Activated CD4-positive, alpha-beta T cell treated with anti-CD3 and anti-CD28 coated beads, Interleukin-2, amount 50 U/mL, for 24 hours (primary cell): ENCODE measurements around the gene DEFB114.
"Not testable (repeated sequence)": the region's sequence is repeated elsewhere in the genome, so short reads cannot be mapped to it uniquely, and the experiment has no call there.

Experiments used
- DNase-seq, 2 donors: peaks; one replicate each; pipeline ENCODE4 v3.0.0-alpha.2; 2020; ENCODE audit warnings: low read depth in 1 of 2, low spot score in 1 of 2

Gene DEFB114, protein sequence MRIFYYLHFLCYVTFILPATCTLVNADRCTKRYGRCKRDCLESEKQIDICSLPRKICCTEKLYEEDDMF

DNA sequence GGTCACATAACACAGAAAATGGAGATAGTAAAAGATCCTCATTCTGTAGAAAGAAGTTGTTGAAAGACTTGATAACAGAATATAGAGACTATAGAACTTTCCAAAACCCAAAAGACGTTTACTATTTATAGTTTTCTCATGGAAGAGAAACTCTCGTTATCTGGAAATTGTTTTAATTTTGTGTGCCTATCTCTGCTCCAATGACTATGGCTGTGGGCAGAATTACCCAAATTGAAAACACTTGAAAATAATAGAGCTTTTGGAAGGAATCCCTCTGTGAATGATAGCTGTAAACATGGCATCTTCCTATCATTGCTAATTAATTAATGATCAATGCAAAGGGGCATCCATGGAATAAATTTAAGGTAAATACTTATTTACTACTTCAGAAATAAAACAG lies at the start of gene DEFB114:
Gene DEFB114 (minus strand): TSS at position 101 of the 400 bp plus-strand sequence. CDS start 59 bp downstream, at position 42.
- no peak for DNase-seq

DNA sequence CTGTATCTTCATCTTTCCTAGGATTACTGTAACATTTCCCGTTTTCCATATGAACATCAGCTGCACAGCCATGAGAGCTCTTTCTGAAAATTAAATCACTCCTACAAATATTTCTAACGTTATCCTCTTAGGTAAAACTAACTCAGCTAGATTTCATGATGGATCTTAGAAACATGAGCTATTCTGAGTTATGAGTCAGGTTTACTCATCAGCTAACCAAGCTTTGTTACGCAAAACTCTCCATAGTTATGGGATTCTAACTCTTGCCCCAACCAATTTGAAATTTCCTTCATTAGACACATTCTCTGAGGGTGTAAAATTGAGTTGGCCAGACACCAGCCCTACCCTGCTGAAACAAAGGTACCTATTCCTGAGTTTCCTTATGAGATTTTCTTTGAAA lies 43.9 kb upstream of the DEFB114 start:
- no peak for DNase-seq

DNA sequence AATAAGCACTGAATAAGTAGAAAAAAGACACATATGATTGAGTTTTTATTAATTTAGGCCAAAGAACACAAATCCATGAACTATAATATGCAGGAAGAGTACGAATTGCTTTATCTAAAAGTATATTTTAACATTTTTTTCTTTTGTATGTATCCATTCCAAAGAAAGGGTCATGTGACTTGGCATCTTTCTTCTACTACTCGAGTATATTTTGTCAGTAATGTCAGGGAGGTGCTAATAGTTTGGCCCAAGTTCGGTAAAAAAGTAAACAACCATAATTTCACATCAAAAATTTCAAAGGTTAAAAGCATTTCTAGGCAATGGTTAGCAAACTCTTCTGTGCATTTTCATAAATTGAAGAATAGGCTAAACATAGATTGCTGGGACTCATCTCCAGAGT lies 39.2 kb upstream of the DEFB114 start:
- no peak for DNase-seq

DNA sequence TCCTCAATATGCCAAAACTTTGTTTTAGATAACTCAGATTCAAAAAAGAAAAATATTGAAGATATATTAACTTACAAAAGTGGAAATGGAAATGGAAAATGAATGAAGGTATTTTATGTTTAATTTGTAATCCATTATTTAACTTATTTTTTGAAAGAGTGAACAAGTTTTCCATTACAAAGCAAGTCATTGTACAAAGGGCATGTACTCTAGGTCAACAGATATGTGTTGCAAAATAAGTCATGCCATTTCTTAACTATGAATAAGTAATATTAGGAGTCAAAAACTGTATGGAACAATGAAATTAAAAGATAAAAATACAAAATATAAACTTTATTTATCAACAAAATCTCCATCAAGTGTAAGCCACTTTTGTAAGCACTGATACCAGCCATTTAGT lies 31.3 kb upstream of the DEFB114 start:
- DNase-seq = no peak

DNA sequence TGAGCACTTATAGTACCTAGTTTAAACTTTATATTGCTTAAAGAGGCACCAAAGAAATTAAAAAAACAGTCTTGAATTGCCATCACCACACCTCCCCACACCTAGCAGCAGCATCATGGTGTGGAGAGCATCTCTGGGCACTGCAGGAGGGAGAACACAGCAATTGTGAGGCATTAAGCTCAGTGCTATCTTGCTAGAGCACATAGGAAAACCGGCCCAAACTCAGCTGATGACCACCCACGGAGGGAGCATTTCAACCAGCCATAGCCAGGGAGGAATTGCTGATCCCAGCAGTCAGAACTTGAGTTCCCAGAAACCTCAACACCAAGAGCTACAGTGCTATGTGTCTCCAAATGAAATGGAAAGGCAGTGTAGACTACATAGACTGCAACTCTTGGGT lies 24.9 kb upstream of the DEFB114 start:
- no peak for DNase-seq

DNA sequence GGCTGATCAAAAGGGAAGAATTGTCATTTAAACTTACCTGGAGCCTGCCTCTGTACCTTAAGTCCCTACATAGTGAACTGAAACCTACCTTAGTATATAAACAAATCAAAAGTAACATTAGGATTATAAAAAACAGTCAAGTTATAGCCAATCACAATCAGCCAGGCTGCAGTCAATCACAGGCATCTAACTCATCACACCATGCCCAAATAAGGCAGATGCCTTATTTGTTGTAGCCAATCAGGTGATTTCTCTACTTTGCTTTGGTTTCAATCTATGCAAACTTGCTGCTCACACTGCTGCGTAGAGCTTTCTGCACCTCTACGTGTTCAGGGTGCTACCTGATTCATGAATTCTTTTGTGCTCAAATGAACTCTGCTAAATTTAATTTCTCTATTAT lies 23.8 kb upstream of the DEFB114 start:
- DNase-seq = no peak

DNA sequence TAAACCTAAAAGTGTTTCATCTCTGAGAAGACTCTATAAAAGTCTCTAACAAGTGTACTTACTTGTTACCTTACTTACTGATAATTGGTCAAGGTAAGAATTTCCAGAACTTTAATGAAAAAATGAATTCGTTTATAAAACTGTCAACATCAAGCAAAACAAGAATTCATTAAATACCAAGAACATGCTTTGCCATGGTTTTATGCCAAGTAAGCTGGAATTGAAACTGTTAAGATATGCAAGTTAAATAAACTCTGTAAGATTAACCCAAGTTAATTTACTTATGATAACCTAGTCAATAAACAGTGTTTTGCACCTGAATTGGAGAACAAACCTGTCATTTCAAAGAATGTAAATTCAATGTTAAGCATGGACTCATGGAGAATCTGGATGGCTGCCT lies 22.6 kb upstream of the DEFB114 start:
- no peak for DNase-seq

DNA sequence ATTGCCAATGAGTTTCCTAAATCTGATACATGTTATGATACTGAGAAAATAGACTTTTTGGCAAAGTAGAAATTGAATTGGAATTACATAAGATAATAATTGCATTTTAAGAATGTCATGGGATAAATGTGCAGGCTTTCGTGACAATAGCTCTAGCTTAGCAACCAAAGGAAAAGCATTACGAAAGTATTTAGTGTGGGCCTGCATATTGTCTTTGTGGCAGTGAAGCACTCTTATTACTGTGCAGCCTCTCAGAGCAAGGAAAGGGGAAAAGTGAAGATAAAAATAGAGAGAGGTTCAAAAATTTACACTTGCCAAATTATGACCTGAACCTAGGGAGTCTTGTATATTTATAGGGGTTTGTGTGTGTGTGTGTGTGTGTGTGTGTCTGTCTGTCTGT lies 18.1 kb upstream of the DEFB114 start:
- no peak for DNase-seq

DNA sequence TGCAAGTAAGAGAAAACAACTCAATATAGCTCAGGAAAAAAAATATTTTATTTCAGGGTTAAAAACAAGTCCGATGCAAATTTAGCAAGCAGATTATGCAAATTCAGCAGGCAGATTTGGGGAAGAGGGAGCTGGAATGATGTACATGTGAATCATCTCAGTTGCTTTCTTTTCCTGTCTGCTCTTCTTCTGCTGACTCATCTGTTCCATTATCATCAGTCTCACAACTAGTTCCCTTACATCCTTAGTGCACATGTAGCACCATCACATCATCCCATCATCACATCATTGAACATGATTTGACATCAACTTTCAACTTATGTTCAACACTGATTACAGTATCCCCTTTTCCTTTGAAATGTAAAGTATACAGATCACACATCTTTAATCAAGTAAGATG lies 16.9 kb upstream of the DEFB114 start:
- DNase-seq = no peak

DNA sequence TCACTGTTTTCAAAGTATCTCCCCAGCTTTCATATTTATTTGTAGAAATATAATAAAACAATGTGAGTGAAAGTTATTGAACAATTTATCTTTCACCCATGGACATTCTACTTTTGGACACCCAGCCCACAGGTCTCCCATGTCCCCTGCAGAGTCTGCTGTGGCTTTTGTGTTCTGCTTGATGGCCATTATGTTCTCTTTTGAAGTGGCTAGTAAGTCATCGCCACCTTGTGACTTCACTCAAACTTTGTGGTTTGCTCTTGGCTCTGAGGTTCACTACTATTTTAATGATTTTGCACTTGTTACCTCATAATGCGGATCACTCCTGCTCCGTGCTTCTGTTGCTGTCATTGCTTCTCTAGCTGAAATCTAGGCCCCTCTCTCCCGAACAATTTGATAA lies 15.6 kb upstream of the DEFB114 start:
- no peak for DNase-seq

DNA sequence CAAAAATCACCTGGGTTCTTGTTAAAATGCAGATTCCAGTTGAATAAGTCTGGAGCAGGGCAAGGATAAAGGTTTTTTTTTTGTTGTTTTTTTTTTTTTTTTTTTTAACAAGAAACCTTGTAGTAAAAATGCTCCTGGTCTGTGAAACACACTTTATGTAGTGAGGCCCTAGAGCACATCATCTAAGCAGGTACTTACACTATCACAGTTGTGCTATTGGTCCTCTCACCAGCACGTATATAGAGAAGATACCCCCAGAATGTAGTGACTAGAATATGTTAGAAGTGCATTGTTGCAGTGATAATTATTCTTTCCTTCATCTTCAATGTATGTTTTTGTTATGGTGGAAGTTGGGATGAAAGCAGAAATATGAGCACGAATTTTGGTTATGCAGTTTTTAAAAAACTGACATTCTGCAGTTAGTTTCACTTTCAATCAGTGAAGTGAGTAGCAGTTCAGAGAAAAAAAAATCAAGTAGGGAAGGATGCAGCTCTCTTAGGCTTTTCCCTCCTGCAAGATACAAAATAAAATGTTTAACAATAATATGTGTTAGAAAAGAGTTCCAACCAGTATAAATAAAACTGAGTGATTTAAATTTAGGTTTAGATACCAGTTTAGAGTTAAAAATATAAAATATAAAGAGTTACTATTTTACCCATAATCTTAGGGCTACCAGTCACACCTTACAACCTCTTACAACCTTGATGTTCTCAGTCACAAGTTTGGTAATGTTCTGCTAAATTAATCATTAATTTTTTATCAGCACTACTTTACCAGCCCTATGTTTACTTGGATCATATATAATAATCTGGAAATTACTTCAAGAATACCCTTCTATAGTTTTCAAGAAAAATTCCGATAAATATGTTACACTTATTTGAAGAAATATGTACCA lies 14.6 kb upstream of the DEFB114 start:
- no peak for DNase-seq

DNA sequence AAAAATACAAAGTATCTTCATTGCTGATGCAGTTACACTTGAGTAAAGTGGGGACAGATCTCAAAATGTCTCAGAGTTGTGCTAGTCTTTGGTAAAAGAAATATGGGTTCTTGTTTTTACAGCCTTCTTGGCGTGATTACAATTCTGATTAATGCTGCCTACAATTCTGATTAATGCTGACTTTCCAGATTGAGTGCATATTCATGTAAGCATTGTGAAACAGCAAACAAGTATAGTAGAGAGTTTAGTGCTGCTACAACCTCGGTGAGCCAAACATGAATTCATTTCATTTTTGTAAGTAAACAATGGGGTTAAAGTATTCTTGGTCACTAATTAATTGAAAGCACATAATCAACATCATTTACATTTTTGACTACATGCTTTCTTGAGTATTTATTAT lies 5.6 kb upstream of the DEFB114 start, which contains the start of gene DEFB113:
Gene DEFB113 (minus strand): TSS at position 21 of the 400 bp plus-strand sequence. CDS start 0 bp downstream, at position 21.
- DNase-seq = no peak

DNA sequence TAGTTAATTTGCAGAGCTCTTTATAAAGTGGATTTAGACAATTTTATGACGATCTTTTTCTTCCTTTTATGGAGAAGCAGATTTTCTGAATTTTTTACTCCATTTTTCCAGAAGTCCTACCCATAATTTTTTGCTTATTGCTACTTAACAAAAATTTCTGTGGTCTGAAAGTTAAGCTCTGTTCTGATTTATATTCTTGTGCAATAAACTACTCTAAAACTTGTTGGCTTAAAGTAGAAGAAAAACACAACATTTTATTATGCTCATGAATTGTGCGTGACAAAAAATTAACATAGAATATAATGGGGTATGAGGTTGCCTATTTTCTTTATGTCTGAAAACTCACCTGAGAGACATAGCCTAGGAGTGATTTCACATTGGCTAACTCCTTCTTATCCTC lies 2.9 kb upstream of the DEFB114 start:
- DNase-seq = no peak

DNA sequence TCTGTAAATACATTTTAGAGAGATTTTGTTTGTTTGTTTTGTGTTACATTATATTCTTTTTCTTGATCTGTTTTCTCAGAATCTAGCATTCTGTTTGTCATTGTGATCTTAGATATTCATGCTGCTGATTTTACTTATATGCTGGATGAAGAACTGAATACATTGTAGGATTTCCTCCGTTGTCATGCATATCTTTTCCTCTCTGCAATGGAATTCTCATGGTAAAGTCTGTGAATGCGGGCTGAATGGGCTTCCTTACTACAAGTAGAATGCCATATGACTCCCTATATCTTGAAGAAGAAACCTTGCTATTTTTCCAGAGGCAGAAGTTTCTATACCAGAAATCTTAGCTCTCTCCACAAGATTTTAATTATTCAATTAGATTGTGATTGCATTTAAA lies 2.4 kb upstream of the DEFB114 start:
- DNase-seq = no peak

DNA sequence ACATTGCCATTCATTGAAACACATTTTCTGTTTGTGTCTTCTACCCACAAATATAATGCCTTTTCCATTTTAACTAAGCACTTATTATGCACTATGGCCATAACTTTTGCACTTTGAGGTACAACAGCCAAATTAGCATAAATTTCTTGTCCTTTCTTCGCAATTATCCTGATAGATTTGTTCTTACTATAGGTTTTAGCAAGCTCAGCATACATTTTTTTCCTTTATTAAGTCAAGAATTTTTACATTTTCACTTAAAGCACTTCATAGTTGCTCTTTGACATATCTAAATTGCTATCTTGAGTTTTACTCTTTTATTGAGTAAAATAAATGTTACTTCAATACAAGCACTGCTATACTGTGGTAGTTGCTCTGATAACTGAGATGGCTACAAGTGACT lies 5.8 kb downstream of the DEFB114 start:
- DNase-seq = no peak

DNA sequence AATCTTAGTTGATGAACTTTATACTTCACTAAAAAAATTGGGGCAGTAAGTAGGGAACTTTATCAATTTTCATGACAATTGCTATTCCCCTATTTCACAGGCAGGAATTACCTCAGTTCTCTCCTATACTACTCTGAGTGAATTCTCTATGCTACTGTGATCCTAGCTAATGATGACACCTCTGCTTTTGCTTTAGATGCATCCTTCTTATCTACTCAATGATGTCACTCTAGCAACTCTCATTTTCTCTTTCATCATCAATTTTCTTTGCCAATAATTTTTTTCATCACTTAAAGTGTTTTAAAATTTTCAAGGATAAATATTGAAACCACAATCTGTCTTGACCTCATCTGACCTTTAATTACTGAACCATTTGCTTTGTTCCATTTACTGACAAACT lies 8.1 kb downstream of the DEFB114 start:
- DNase-seq = no peak

DNA sequence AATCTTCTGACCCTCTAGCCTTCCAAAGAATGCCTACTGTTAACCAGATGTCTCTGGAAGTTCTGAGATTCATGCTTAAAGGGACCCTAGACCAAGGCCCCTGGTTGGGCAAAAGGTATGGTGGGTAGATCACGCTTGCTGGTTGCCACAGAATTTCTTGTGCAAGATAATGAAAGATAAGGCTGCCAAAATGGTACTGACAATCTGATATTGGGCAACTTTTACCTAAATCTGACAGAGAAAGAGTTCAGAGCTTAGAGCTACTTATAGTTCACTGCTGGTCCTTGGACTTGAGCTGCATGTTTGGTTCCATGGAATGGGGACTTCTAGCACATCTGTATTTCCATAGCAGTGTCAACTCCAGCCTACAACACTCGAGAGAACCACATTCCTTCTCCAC lies 12.0 kb downstream of the DEFB114 start:
- DNase-seq = no peak

DNA sequence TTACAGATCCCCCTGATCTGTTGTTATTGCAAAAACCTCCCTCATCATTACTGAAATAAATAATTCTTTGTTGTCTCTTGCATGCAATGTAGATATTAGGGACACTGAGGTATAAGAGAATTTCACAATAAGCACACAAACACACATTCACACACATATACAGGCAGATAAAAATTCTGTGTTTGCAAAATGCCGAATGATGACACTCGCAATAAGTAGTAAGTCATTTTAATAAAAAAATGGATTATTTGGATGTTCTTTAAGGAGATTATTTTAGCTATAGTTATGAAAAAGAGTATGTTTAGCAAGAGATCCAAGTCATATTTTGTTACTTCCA lies 13.6 kb downstream of the DEFB114 start:
- DNase-seq = no peak

DNA sequence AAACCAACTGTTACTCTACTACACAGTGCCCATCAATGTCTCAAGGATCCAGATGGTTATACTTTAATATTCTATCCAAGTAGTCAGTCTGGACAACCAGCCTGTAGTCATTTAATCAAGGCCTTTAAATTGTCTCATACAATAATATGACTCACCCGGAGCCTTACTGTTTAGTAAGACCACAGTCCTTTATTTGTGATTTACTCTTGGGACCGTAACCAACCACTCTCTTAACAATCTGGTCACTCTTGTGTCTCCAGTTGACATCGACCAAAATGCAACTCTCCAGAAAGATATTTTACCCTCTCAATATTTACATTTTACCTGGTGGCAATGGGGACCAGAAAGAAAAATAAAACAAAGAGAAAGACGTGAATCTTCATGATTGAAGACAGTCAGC lies 14.9 kb downstream of the DEFB114 start:
- DNase-seq = no peak

DNA sequence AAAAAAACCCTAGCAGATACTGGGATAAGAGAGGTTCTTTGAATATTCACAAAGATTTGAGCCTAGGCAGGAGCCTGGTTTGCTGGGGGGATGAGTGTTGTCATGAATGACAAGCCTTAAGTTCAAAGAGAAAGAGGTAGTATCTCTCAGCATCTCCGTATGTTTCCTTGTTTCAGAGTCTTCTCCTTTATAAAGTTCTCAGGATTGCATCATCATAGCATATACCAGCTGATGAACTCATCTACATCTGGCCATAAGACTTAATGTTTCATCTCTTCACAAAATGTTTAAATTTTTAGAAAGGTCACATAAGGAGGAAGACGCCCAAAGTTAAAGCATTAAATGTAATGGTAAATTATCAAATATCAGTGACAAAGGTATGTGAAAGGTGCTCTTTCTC lies 17.1 kb downstream of the DEFB114 start:
- no peak for DNase-seq

DNA sequence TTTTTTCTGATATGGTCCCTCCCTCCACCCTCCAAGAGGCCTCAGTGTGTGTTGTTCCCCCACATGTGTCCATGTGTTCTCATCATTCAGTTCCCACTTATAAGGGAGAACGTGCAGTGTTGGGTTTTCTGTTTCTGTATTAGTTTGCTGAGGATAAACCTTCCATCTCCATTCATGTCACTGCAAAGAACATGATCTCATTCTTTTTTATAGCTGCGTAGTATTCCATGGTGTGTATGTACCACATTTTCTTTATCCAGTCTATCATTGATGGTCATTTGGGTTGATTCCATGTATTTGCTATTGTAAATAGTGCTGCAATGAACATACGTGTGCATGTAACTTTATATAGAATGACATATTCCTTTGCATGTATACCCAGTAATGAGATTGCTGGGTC lies 19.9 kb downstream of the DEFB114 start:
- DNase-seq = not testable (repeated sequence)

DNA sequence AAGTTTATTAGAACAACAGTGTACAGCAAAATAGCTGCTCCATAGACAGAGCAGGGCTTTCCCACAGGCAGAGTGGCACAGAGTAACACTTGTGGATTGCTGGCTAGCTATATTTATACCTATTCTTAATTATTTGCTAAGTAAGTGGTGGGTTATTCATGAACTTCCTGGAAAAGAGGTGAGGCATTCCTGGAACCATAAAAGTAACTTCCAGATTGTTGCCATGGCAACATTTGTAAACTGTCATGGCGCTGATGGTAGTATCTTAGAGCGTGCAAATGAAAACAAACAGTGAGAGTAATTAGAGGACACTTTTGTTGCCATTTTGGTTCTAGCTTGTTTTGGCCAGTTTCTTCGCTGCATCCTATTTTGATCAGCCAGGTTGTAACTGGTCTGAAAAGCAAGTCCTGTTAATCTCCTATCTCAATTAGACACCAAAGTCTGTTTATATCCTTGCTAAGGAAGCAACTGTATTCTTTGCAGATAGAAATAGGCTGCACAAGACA lies 23.9 kb downstream of the DEFB114 start:
- DNase-seq = no peak

DNA sequence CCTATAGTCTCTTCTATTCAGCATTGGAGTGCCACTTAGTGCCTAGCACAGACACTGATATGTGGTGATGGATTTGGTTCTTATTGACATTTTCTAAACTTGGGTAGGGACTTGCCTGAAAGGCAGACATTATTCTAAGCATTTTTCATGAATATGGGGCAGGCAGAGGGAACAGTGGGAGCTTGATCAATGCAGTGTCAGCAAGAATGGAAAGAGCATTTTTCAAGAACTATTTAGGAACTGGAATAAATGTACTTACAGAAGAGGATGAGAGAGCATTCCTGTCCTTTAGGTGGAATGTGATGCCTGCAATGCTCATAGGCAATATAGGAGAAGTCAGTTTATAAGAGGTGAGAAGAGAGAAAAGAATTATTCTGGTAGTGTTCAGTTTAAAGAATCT lies 26.2 kb downstream of the DEFB114 start:
- no peak for DNase-seq
